Endothelial cell (in vitro differentiated cells): Measurements from ENCODE around the gene SKOR2. TPM values are rescaled to one million over a fixed set of nuclear protein-coding genes. Genes with fewer than 3 reads are reported as not detected.
A peak's percentile ranks its signal among the peaks of the same experiment; 100 is the strongest.

Source experiments
- DNase-seq: peaks from one replicate; pipeline ENCODE4 v3.0.0; 2021; ENCODE audit warnings: low spot score
- H3K27ac Mint-ChIP-seq: one replicate; pipeline ENCODE4 v1.8.0; 2021; ENCODE audit warnings: mixed read lengths, inconsistent platforms; ENCODE audit not compliant: unreplicated experiment
- H3K27me3 Mint-ChIP-seq: one replicate; pipeline ENCODE4 v1.8.0; 2021; ENCODE audit warnings: mild to moderate bottlenecking, moderate library complexity, mixed read lengths, inconsistent platforms; ENCODE audit not compliant: unreplicated experiment
- H3K36me3 Mint-ChIP-seq: one replicate; pipeline ENCODE4 v1.8.0; 2021; ENCODE audit warnings: mild to moderate bottlenecking, low read depth, mixed read lengths, inconsistent platforms; ENCODE audit not compliant: unreplicated experiment
- H3K4me1 Mint-ChIP-seq: one replicate; pipeline ENCODE4 v1.8.0; 2021; ENCODE audit warnings: mild to moderate bottlenecking, mixed read lengths, inconsistent platforms; ENCODE audit not compliant: unreplicated experiment
- H3K4me3 Mint-ChIP-seq: one replicate; pipeline ENCODE4 v1.8.0; 2021; ENCODE audit warnings: mild to moderate bottlenecking, mixed read lengths, inconsistent platforms; ENCODE audit not compliant: unreplicated experiment
- H3K9me3 Mint-ChIP-seq: one replicate; pipeline ENCODE4 v1.8.0; 2021; ENCODE audit warnings: mixed read lengths, inconsistent platforms; ENCODE audit not compliant: unreplicated experiment
- CTCF ChIP-seq: fragments of 200-600 bp; sonication (generic); IDR thresholded peaks from one replicate; pipeline ENCODE4 v1.5.0; 2021; ENCODE audit warnings: antibody characterized with exemption; ENCODE audit not compliant: unreplicated experiment
- total RNA-seq: library from RNA; stranded (reverse); fragmentation: NEBNext Ultra II Directional; extraction: Animal tissue kit (Norgen Biotek cat#: 25700); gene quantifications from one replicate; pipeline ENCODE4 v1.2.1, GENCODE V29; 2021; ENCODE audit not compliant: unreplicated experiment

Gene SKOR2
- total RNA-seq, 1 donor from 2014 or later, result 0.38 TPM

- Mint-ChIP-seq H3K36me3 (no peaks in the 10 kb centered on the region), H3K9me3 (no peaks in the 10 kb centered on the region), H3K4me3 (peak overlapping the region; percentile 90), H3K4me1 (peaks cover 18% of the 10 kb centered on the region), H3K27me3 (peaks cover 35% of the 10 kb centered on the region), H3K27ac (no peak overlapping the region)
- no peak for TF ChIP-seq CTCF
- DNase-seq, result no peak
Measured at GRCh38 chr18:47262301-47263149, 11.1 kb upstream of the SKOR2 start.

DNA sequence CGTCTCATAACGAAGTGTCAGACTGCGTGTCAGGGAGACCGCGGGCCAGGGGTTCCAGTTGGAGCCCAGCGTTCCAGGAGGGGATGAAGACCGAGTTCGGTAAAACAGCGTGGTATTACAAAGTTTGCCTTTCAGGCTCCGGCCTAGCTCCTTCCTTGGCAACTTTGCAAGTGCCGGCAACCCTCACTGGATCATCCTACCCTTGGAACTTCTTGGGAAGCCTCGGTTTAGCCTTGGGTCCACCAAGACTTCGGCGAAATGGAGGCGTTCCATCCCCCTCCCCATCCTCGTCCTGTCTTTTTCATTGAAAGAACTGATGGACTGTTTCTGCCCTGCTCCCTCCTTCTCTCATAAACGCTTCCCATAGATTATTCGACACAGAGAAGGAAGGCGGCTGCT, 10.4 kb upstream of the SKOR2 start:
- Mint-ChIP-seq H3K27me3 (peaks cover 37% of the 10 kb centered on the region), H3K36me3 (no peaks in the 10 kb centered on the region), H3K4me3 (no peak overlapping the region), H3K9me3 (no peaks in the 10 kb centered on the region), H3K4me1 (peaks cover 18% of the 10 kb centered on the region), H3K27ac (no peak overlapping the region)
- TF ChIP-seq CTCF, result no peak
- no peak for DNase-seq

- peaks cover 18% of the 10 kb centered on the region for H3K4me1 Mint-ChIP-seq
- TF ChIP-seq CTCF, result peak; percentile 28
- H3K4me3 Mint-ChIP-seq, result no peak overlapping the region
- peaks cover 39% of the 10 kb centered on the region for H3K27me3 Mint-ChIP-seq
- no peaks in the 10 kb centered on the region for H3K36me3 Mint-ChIP-seq
- H3K9me3 Mint-ChIP-seq, result no peaks in the 10 kb centered on the region
- DNase-seq, result peak; percentile 53
- no peak overlapping the region for H3K27ac Mint-ChIP-seq
Measured at GRCh38 chr18:47260924-47261701, 9.7 kb upstream of the SKOR2 start.

GRCh38 chr18:47260120-47260923, 8.9 kb upstream of the SKOR2 start:
- no peak overlapping the region for H3K4me3 Mint-ChIP-seq
- peaks cover 18% of the 10 kb centered on the region for H3K4me1 Mint-ChIP-seq
- H3K9me3 Mint-ChIP-seq, result no peaks in the 10 kb centered on the region
- no peaks in the 10 kb centered on the region for H3K36me3 Mint-ChIP-seq
- DNase-seq, result peak; percentile 90
- H3K27me3 Mint-ChIP-seq, result peaks cover 39% of the 10 kb centered on the region
- H3K27ac Mint-ChIP-seq, result no peak overlapping the region
- no peak for TF ChIP-seq CTCF
